Neural cell (in vitro differentiated cells): ENCODE results near the gene HNRNPAB. TPM values are rescaled to one million over a fixed set of nuclear protein-coding genes. Genes with fewer than 3 reads are reported as not detected.

ENCODE experiments used
- H2AFZ ChIP-seq: fragments of 200-600, 300-800 bp; sonication (generic), shearing (Covaris generic); 2 replicates; pipeline ENCODE4 v1.6.0; 2014; ENCODE audit warnings: low read depth, mild to moderate bottlenecking, antibody characterized with exemption, low read length, moderate library complexity
- H3F3A ChIP-seq: fragments of 200-600 bp; shearing (Covaris generic); 2 replicates; pipeline ENCODE4 v1.6.1; 2016; ENCODE audit warnings: mild to moderate bottlenecking, moderate library complexity, mixed read lengths, antibody characterized with exemption, low read length; ENCODE audit not compliant: insufficient read depth, poor library complexity, severe bottlenecking
- H3K27ac ChIP-seq: fragments of 200-600, 300-800 bp; sonication (generic), shearing (Covaris generic); 2 replicates; pipeline ENCODE4 v1.5.1; 2014; ENCODE audit warnings: mild to moderate bottlenecking, low read length, moderate library complexity
- H3K27me3 ChIP-seq: fragments of 300-800, 200-600 bp; sonication (generic), shearing (Covaris generic); 2 replicates; pipeline ENCODE4 v1.6.0; 2014; ENCODE audit warnings: mild to moderate bottlenecking, low read depth, low read length, moderate library complexity; ENCODE audit not compliant: insufficient read depth
- H3K36me3 ChIP-seq: fragments of 300-800, 200-600 bp; sonication (generic), shearing (Covaris generic); 2 replicates; pipeline ENCODE4 v1.5.1; 2014; ENCODE audit warnings: mild to moderate bottlenecking, antibody characterized with exemption, low read length, moderate library complexity; ENCODE audit not compliant: insufficient read depth
- H3K4me2 ChIP-seq: fragments of 300-800, 200-600 bp; sonication (generic), shearing (Covaris generic); 2 replicates; pipeline ENCODE4 v1.6.0; 2014; ENCODE audit warnings: mild to moderate bottlenecking, low read length
- H3K4me3 ChIP-seq: fragments of 300-800, 200-600 bp; sonication (generic), shearing (Covaris generic); 2 replicates; pipeline ENCODE4 v1.5.1; 2014; ENCODE audit warnings: mild to moderate bottlenecking, low read length, moderate library complexity
- H3K79me2 ChIP-seq: fragments of 200-600 bp; shearing (Covaris generic); replicated peaks from 2 replicates; pipeline ENCODE4 v1.6.0; 2014; ENCODE audit warnings: mild to moderate bottlenecking, low read length, moderate library complexity; ENCODE audit not compliant: insufficient read depth
- H3K9ac ChIP-seq: fragments of 300-800, 200-600 bp; sonication (generic), shearing (Covaris generic); 2 replicates; pipeline ENCODE4 v1.6.1; 2016; ENCODE audit warnings: mild to moderate bottlenecking, low read length, mixed read lengths
- H3K9me2 ChIP-seq: fragments of 200-600 bp; shearing (Covaris generic); 2 replicates; pipeline ENCODE4 v1.6.1; 2016; ENCODE audit warnings: mild to moderate bottlenecking, low read length, mixed read lengths; ENCODE audit not compliant: insufficient read depth
- H3K9me3 ChIP-seq: fragments of 200-600, 300-800 bp; sonication (generic), shearing (Covaris generic); 2 replicates; pipeline ENCODE4 v1.6.1; 2016; ENCODE audit warnings: mild to moderate bottlenecking, mixed run types, low read length, moderate library complexity, mixed read lengths
- H4K20me1 ChIP-seq: fragments of 200-600 bp; shearing (Covaris generic); 2 replicates; pipeline ENCODE4 v1.6.1; 2016; ENCODE audit warnings: mild to moderate bottlenecking, mixed run types; ENCODE audit not compliant: insufficient read depth
- EP300 ChIP-seq: fragments of 450-650 bp; conservative IDR thresholded peaks from 2 replicates; pipeline ENCODE4 v1.6.1; 2014; ENCODE audit warnings: antibody characterized with exemption, mild to moderate bottlenecking, moderate library complexity; ENCODE audit not compliant: poor library complexity, severe bottlenecking
- EZH2 ChIP-seq: fragments of 200-600, 300-800 bp; shearing (Covaris generic), sonication (generic); IDR thresholded peaks from 2 replicates; pipeline ENCODE4 v1.6.1; 2014; ENCODE audit warnings: antibody characterized with exemption, low read length, borderline replicate concordance, mild to moderate bottlenecking; ENCODE audit not compliant: insufficient read depth, poor library complexity, severe bottlenecking
- MXI1 ChIP-seq: fragments of 450-650 bp; conservative IDR thresholded peaks from 2 replicates; pipeline ENCODE4 v1.6.1; 2014; ENCODE audit warnings: antibody characterized with exemption, mild to moderate bottlenecking; ENCODE audit not compliant: poor library complexity, severe bottlenecking
- POLR2AphosphoS5 ChIP-seq: IDR thresholded peaks from 2 replicates; pipeline ENCODE4 v1.6.1; 2012
- RAD21 ChIP-seq: fragments of 450-650 bp; conservative IDR thresholded peaks from 2 replicates; pipeline ENCODE4 v1.6.1; 2014; ENCODE audit warnings: antibody characterized with exemption, mild to moderate bottlenecking, moderate library complexity
- SMC3 ChIP-seq: fragments of 450-650 bp; conservative IDR thresholded peaks from 2 replicates; pipeline ENCODE4 v1.6.1; 2014; ENCODE audit warnings: antibody characterized with exemption, mild to moderate bottlenecking, moderate library complexity; ENCODE audit not compliant: poor library complexity
- TAF1 ChIP-seq: IDR thresholded peaks from 2 replicates; pipeline ENCODE4 v1.6.1; 2012; ENCODE audit warnings: low read depth
- polyA plus RNA-seq: library from polyadenylated mRNA; depleted of rRNA; stranded (reverse); fragments of >200 nt; gene quantifications from 2 replicates; pipeline ENCODE4 v1.2.3, GENCODE V29; 2014
- TF ChIP-seq, protein P1 (sequence below): IDR thresholded peaks from 2 replicates; pipeline ENCODE4 v1.6.1; 2012; ENCODE audit warnings: borderline replicate concordance
- TF ChIP-seq, protein P2 (sequence below): fragments of 450-650 bp; IDR thresholded peaks from 2 replicates; pipeline ENCODE4 v1.5.1; 2014; ENCODE audit warnings: antibody characterized with exemption, mild to moderate bottlenecking, moderate library complexity; ENCODE audit not compliant: poor library complexity, severe bottlenecking

HNRNPAB gene
- polyA plus RNA-seq, 1 donor from 2014 or later, result 129 TPM

DNA sequence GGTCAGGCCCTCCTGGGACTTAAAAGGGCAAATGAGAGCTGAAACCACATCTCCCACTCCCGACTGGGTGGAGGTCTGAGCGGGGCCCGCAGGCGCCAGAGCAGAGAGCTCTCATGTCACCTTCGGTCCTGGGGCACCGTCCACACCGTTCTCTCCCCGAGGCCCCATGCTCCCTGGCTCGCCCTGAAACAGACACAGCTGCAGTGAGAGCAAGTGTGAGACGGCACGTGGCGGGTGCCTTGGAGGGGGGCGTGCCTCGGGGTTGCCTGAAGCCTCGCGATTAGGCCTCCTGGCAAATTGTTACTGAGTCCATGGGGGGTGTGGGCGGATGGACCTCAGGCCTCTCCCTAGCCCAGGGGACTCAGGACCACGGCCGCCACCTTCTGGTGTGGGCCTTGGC lies 52.4 kb downstream of the HNRNPAB start:
- no peaks in the 10 kb centered on the region for H3K9me3 ChIP-seq
- no peaks in the 10 kb centered on the region for H3K79me2 ChIP-seq
- H3K27ac ChIP-seq, result no peak overlapping the region
- H3K36me3 ChIP-seq, result no peaks in the 10 kb centered on the region
- no peaks in the 10 kb centered on the region for H4K20me1 ChIP-seq
- H3K4me2 ChIP-seq, result no peak overlapping the region
- no peaks in the 10 kb centered on the region for H3F3A ChIP-seq
- H3K27me3 ChIP-seq, result no peaks in the 10 kb centered on the region
- TF ChIP-seq POLR2AphosphoS5 (no peak), EZH2 (no peak), MXI1 (no peak), EP300 (no peak), TAF1 (no peak)
- TF ChIP-seq, protein P1, sequence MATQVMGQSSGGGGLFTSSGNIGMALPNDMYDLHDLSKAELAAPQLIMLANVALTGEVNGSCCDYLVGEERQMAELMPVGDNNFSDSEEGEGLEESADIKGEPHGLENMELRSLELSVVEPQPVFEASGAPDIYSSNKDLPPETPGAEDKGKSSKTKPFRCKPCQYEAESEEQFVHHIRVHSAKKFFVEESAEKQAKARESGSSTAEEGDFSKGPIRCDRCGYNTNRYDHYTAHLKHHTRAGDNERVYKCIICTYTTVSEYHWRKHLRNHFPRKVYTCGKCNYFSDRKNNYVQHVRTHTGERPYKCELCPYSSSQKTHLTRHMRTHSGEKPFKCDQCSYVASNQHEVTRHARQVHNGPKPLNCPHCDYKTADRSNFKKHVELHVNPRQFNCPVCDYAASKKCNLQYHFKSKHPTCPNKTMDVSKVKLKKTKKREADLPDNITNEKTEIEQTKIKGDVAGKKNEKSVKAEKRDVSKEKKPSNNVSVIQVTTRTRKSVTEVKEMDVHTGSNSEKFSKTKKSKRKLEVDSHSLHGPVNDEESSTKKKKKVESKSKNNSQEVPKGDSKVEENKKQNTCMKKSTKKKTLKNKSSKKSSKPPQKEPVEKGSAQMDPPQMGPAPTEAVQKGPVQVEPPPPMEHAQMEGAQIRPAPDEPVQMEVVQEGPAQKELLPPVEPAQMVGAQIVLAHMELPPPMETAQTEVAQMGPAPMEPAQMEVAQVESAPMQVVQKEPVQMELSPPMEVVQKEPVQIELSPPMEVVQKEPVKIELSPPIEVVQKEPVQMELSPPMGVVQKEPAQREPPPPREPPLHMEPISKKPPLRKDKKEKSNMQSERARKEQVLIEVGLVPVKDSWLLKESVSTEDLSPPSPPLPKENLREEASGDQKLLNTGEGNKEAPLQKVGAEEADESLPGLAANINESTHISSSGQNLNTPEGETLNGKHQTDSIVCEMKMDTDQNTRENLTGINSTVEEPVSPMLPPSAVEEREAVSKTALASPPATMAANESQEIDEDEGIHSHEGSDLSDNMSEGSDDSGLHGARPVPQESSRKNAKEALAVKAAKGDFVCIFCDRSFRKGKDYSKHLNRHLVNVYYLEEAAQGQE, result no peak
- H2AFZ ChIP-seq, result no peak overlapping the region
- no peak overlapping the region for H3K9ac ChIP-seq
- H3K4me3 ChIP-seq, result no peak overlapping the region
- H3K9me2 ChIP-seq, result no peaks in the 10 kb centered on the region

DNA sequence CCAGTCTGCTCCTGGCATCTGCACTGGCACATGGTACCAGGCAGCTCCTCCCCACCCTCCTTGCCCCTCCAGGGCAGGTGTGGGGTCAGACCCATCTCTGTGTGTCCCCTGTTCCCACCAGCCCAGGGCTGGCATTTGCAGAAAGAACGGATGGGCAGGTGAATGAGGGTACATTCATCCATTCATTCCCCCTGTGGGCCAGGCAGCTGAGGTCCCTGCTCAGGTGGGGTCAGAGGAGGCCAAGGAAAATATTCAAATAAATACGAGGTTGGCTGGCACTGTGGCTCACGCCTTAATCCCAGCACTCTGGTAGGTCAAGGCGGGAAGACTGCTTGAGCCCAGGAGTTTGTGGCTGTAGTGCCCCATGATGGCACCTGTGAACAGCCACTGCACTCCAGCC lies 53.3 kb downstream of the HNRNPAB start:
- no peaks in the 10 kb centered on the region for H3K9me2 ChIP-seq
- H3K9ac ChIP-seq, result no peak overlapping the region
- no peaks in the 10 kb centered on the region for H3K27me3 ChIP-seq
- H2AFZ ChIP-seq, result no peak overlapping the region
- H4K20me1 ChIP-seq, result no peaks in the 10 kb centered on the region
- H3K4me2 ChIP-seq, result no peak overlapping the region
- no peak overlapping the region for H3K27ac ChIP-seq
- no peak overlapping the region for H3K4me3 ChIP-seq
- TF ChIP-seq, protein P1, result no peak
- TF ChIP-seq RAD21 (no peak), MXI1 (no peak), POLR2AphosphoS5 (no peak), EP300 (no peak), TAF1 (no peak), SMC3 (no peak), EZH2 (no peak)
- TF ChIP-seq, protein P2, sequence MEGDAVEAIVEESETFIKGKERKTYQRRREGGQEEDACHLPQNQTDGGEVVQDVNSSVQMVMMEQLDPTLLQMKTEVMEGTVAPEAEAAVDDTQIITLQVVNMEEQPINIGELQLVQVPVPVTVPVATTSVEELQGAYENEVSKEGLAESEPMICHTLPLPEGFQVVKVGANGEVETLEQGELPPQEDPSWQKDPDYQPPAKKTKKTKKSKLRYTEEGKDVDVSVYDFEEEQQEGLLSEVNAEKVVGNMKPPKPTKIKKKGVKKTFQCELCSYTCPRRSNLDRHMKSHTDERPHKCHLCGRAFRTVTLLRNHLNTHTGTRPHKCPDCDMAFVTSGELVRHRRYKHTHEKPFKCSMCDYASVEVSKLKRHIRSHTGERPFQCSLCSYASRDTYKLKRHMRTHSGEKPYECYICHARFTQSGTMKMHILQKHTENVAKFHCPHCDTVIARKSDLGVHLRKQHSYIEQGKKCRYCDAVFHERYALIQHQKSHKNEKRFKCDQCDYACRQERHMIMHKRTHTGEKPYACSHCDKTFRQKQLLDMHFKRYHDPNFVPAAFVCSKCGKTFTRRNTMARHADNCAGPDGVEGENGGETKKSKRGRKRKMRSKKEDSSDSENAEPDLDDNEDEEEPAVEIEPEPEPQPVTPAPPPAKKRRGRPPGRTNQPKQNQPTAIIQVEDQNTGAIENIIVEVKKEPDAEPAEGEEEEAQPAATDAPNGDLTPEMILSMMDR, result no peak
- no peaks in the 10 kb centered on the region for H3K36me3 ChIP-seq
- no peaks in the 10 kb centered on the region for H3K79me2 ChIP-seq
- no peaks in the 10 kb centered on the region for H3F3A ChIP-seq
- H3K9me3 ChIP-seq, result no peaks in the 10 kb centered on the region
